GM12865 (cell line): ENCODE results near the gene ECHDC3.

Experiments
- DNase-seq: peaks from one replicate; pipeline ENCODE4 v3.0.0; 2010; ENCODE audit warnings: low read depth
- H3K4me3 ChIP-seq: 2 replicates; pipeline ENCODE4 v1.5.1; 2011; ENCODE audit warnings: mild to moderate bottlenecking, low read depth, low read length, control low read depth
- CTCF ChIP-seq: IDR thresholded peaks from 2 replicates; pipeline ENCODE4 v1.5.1; 2011; ENCODE audit warnings: low read length, control low read depth, low read depth, inconsistent platforms; ENCODE audit not compliant: insufficient read depth; ENCODE audit errors: missing control alignments

Gene ECHDC3

GRCh38 chr10:11712744-11713143 is 29.4 kb upstream of the ECHDC3 start:
- H3K4me3 ChIP-seq, result no peak overlapping the region
- DNase-seq, result no peak
- TF ChIP-seq CTCF, result no peak

DNA sequence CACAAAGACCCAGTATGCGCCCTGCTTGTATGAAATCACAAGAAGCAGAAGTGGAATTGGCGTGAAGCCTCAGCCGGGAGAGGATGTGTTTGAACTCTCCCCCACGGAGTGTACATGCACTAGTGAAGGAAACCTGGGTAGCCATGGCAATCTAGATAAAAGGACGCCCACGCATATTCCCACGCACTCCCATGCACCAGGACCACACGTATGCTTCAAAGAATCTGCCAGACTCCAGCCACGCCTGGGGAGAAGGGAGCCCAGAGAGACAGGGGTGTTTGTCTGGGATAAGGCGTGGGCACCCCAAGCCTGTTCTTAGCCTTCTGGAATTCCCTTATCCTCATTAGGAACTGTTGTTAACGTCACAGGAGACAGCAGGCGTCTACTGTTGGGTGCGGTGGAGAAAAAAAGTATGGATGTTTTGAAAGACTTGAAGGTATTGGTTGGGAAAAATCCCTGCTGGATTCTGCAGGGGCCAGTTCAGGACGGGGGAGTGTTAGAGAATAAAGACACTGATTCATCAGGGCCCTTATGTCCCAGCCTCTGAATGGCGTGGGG is 28.9 kb upstream of the ECHDC3 start:
- no peak overlapping the region for H3K4me3 ChIP-seq
- TF ChIP-seq CTCF, result no peak
- DNase-seq, result peak; percentile 28

DNA sequence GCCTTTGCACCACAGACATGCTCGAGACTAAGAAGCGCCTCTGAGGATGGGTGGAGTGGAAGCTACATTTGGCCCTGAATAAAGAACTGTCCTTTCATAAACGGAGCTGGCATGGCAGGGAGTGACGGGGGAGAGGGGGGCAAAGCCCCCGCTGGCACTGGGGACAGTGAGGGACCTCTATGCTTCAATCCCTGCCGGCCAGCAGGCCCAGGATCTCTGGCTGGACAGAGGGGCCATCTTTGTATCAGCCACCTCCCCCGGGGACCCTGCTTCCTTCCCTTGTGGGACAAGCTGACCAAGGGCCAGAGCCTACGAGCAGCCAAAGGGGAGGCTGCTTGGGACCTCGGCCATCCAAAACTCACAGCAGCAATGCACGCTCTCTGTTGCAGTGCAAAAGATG is 28.2 kb upstream of the ECHDC3 start:
- no peak overlapping the region for H3K4me3 ChIP-seq
- DNase-seq, result no peak
- TF ChIP-seq CTCF, result no peak

DNA sequence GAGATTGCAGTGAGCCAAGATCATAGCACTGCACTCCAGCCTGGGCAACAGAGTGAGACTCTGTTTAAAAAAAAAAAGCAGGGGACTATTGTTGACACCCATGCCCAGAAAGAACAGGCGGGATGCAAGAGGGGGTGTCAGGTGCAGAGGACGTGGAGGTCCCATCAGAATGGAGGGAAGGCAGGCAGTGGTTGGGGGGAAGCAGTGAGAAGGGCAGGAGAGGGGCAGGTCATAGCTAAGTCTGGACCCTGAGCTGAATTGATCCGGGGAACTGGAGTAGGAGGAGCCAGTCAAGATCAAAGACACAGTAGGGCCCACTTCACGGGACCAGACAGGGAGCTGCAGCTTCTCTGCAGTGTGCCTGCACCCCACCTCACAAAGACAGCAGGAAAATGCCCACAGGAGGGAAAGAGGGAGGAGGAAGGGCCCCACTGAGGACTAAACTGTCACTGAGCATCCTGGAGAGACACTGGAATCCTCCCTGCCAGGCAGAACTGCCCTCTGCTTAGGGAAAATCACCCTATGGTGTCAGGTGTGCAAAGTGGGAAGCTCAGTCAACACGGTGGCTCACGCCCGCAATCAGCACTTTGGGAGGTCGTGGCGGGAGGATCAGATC is 27.3 kb upstream of the ECHDC3 start:
- no peak overlapping the region for H3K4me3 ChIP-seq
- no peak for TF ChIP-seq CTCF
- DNase-seq, result no peak

GRCh38 chr10:11715815-11716494 is 26.2 kb upstream of the ECHDC3 start:
- no peak for DNase-seq
- H3K4me3 ChIP-seq, result no peak overlapping the region
- TF ChIP-seq CTCF, result no peak

DNA sequence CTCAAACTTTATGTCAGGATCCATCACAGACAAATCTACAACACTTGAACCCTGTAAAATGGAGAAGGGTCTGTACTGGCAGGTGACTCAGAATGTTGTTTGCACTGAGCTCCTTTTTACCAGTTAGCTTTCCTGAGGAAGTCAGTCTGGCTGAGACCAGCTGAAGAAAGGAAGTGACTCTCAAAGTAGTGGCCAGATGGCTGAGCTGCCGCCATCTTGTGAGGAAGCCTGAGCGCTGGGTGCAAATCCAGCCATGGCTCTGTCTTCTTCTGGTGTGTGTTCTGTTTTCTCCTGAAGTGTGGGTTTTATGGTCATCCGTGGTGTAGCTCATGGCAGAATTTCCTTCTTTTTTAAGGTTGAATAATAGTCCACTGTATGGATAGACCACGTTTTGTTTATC is 25.5 kb upstream of the ECHDC3 start:
- DNase-seq, result peak; percentile 15
- no peak for TF ChIP-seq CTCF
- H3K4me3 ChIP-seq, result no peak overlapping the region
